SK-N-MC (cell line): ENCODE measurements around the gene LMF2.

Experiments
- EZH2 ChIP-seq: fragments of 200-600 bp; sonication (generic); IDR thresholded peaks from one replicate; pipeline ENCODE4 v1.6.1; 2017; ENCODE audit warnings: antibody characterized with exemption
- POLR2AphosphoS5 ChIP-seq: IDR thresholded peaks from 2 replicates; pipeline ENCODE4 v1.6.1; 2012; ENCODE audit warnings: mild to moderate bottlenecking, low read depth, low read length, borderline replicate concordance

DNA sequence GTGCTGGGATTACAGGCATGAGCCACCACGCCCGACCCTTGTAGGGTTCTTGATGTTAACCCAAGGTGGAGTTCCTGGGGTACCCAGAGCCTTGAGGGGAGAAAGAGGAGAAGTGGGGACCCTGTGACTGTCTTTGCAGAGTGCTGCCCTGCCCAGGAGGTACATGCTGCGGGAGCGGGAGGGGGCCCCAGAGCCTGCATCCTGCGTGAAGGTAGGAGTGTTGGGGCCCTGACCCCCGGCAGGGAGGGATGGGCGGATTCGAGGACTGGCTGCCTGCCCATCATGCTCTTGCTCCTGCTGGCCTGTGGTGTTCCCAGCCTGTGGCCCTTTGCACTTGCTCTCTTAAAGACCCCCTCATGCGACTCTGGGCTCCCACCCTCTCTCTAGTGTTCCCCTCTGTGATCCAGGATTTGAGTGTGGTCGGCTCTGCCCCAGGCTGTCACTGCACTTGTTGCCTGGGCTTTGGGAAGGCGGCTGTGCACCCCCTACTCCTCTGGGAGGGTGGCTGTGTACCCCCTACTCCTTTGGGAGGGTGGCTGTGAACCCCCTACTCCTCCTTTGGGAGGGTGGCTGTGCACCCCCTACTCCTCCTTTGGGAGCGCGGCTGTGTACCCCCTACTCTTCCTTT is 13.4 kb upstream of the LMF2 start:
- no peak for TF ChIP-seq POLR2AphosphoS5
- TF ChIP-seq EZH2: no peak
